Stimulated activated CD4-positive, alpha-beta T cell treated with anti-CD3 and anti-CD28 coated beads, Interleukin-4, amount 100 ng/mL, for 1 hour (primary cell): ENCODE data around the gene KLHL22.
A peak's percentile ranks its signal among the peaks of the same experiment; 100 is the strongest.
"Not testable (repeated sequence)": the region's sequence is repeated elsewhere in the genome, so short reads cannot be mapped to it uniquely, and the experiment has no call there.

ENCODE experiments used
- DNase-seq: peaks from one replicate; pipeline ENCODE4 v3.0.0-alpha.2; 2020

The KLHL22 gene

GRCh38 chr22:20430720-20431510, 64.7 kb downstream of the KLHL22 start:
- peak; percentile 68 for DNase-seq

DNA sequence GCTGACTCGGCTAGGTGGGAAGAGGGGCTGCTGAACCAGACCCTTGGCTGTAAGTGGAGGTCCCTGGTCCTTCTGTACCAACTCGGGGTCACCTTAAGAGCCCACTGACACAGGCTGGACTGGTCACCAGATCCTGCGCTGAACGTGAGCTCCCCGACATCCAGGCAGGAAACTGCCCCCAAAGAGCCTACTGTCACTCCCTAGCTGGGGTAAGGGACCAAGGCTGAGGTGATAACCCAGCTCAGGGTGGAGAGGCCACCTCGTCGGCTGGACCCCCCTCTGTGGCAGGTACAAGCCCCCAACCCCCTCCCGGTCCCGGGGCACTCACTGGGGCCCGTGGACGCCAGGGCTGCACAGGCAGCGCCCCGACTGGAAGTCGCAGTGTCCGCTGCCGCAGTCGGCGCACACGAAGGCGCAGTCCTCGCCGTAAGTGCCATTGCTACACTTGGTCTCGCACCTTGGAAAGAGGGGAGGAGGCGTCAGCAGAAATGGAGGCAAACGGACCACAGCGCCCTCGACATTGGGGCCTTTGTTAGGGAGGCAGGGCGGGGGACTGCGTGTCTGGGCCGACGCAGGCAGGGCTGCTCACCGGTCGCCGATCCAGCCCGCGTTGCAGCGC, 65.4 kb downstream of the KLHL22 start:
- peak; percentile 21 for DNase-seq

DNA sequence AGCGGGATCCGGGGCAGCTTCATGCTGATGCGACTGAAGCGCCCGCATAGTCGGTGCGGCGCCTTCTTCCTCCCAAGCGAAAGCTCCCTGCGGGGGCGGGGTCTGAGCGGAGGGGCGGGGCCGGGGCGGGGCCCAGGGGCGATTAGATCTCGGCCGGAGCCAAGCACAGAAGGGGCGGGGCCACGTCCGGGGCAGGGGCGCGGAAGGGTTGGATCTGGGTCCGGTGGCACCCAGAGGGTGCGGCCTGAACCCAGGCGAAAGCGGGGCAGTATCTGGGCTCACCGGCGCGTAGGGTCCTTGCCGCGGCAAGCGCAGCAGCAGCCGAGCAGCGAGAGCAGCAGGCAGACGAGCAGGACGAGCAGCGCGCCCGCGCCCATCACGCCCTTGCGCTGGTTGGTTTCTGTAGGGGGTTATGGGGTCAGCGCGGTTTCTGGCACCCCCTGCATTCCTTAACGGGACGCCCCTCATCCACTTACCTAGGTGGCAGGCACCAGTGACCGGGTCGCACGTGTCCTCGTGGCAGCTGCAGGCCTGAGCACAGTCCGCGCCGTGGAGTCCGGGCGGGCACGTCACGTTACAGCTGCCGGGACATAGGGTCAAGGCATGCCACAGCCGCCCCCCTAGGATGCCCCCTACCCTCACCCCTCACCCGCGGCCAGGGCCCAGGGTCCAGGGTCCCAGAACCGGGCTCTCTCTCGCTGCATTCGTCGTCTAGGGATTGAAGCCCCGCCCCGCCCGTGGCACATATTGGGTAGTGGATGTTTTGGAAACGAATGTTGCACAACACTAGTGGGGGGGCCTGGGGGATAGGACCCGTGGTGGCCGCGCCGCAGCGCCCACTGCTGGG, 66.1 kb downstream of the KLHL22 start:
- DNase-seq = peak; percentile 76

DNA sequence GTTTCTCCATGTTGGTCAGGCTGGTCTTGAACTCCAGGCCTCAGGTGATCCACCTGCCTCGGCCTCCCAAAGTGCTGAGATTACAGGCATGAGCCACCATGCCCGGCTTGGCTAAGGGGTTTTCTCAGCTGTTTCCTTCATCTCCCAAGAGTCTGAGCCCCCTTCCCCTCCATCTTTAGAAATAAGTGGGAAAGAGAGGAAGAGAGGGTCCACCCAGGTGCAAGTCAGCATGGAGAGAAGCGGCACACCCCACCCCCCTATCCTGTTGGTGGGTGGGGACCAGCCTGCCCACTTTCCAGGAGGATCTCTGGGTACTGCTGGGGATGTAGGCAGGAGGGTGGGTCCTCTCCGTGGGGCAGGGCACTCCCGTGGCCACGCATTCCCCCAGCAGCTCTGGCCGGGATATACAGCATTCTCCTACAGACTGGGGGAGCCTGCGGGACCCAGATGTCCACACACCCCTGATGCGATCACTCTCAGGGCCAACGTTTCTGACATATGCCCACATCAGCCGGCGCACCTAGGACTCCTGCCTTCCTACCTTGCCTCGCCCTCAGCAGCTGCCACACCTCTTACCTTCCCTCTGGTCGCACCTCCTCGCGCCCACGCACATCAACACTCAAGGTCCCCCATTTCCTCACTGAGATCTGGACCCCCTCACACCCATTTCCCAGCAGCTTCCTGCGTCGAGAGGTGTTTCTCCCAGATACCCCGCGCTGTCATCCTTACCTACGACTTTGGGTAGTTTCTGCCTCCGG, 66.9 kb downstream of the KLHL22 start:
- no peak for DNase-seq

DNA sequence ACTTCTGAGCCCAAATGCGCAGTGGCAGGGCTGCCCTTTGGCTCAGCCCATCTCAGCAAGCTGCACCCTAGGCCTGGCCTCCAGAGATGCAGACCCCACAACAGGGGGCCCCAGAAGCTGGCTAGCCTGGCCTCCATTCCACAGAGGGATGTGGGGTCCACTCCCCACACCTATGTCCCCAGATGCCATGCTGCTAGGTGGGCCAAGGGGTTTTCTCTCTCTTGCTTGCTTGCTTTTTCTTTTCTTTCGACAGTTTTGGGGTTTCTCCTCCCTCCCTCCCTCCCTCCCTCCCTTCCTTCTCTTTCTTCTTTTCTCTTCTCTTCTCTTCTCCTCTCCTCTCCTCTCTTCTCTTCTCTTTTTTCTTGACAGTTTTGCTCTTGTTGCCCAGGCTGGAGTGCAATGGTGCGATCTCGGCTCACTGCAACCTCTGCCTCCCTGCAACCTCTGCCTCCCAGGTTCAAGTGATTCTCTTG, 67.6 kb downstream of the KLHL22 start:
- DNase-seq = no peak

- DNase-seq = no peak
These were observed 68.3 kb downstream of the KLHL22 start for GRCh38 chr22:20427104-20427944.

DNA sequence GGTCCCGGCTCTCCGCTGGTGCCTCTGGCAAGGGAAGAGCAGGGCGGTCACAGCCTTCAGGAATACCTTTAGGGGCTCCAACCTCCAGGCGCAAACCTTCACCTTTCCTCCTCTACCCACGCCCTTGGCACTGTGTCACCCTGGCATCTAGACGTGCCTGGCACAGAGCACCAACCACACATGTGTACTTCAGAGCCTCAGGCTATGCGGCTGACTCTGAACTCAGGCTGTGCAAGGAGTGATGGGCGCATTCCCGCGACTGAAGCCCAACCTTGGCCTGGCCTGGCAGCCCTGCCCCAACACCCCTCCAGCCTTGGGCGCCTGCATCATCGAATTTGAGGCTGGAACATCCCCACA, 69.4 kb downstream of the KLHL22 start:
- DNase-seq = no peak

GRCh38 chr22:20425566-20426258, 69.9 kb downstream of the KLHL22 start:
- DNase-seq = no peak

- DNase-seq = peak; percentile 25
These were observed 70.5 kb downstream of the KLHL22 start for GRCh38 chr22:20424932-20425565.

- DNase-seq = no peak
These were observed 71.0 kb downstream of the KLHL22 start for GRCh38 chr22:20424568-20424931.

GRCh38 chr22:20423906-20424551, 71.6 kb downstream of the KLHL22 start:
- no peak for DNase-seq

GRCh38 chr22:20423008-20423905, 72.3 kb downstream of the KLHL22 start:
- DNase-seq = no peak

- DNase-seq = no peak
These were observed 73.2 kb downstream of the KLHL22 start for GRCh38 chr22:20422271-20423007.

- no peak for DNase-seq
These were observed 74.1 kb downstream of the KLHL22 start for GRCh38 chr22:20421507-20421874.

DNA sequence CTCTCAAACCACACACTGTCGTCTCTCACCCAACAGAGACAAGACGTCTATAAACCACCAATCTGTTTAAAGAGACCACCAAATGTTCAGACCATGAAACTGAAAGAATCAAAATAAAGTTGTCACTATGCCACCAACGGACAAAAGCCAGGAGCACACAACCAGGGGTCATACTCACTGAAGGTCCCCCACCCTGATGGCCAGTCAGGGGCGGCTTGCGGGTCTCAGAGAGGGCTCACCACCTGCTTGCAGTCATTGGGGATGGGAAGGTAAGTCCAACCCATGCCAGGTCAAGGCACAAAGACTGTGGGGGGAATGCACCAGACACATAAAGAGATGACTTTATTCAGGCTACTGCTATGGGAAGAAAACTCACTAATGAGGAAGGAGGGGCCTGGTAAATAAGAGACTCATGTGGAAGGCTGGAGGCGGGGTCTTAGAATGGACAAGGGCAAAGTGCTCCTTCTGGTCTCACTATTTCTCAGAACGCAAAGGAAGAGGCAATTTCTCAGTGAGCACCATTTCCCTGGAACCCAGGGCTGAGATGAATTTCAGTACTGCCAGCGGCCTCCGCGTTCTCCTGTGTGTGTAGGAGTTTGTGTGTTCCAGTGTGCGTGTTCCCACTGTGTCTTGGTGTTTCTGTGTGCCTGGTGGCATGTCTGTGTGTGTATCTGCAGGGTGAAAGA, 75.3 kb downstream of the KLHL22 start:
- no peak for DNase-seq

DNA sequence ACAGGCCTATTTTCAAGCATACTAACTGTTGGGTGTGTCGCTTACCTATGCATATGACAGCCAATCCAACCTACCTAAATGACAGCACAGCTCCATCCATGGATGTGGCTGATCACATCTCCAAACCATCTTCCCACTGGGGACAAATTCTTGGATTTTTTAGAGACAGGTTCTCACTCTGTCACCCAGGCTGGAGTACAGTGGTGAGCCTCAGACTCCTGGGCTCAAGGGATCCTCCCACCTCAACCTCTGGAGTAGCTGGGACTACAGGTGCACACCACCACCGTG, 76.0 kb downstream of the KLHL22 start:
- no peak for DNase-seq

DNA sequence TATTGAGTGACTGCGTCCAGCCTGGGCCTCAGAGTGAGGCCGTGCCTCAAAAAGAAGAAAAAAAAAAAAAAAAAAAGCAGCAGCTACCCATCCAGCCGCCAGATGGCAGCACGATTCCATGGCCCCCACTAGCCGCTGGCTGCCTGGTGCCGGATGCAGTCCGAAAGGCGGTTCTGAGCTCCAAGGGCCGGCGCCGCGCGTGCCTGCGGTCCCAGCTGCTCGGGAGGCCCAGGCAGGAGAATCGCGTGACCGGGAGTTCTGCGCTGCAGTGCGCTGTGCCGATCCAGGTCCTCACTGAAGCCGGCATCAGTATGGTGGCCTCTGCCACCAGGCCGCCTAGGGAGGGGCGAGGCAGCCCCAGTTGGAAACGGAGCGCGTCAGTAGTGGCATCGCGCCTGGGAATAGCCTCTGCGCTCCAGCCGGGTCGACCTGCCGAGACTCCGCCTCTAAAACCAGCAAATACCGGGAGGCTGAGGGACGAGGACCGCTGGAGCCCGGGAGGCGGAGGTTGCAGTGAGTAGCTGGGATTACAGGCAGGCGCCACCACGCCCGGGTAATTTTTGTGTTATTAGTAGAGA, 77.3 kb downstream of the KLHL22 start:
- peak; percentile 72 for DNase-seq

- DNase-seq = not testable (repeated sequence)
These were observed 79.9 kb downstream of the KLHL22 start for GRCh38 chr22:20415699-20416098.
